Measurements from ENCODE around the gene FOXC2.

Gene FOXC2

GRCh38 chr16:86566601-86566965, at the start of gene FOXC2:
TSS of gene FOXC2 (plus strand) at chr16:86566829. CDS start at chr16:86567336, 507 bp downstream.
- no peak for DNase-seq

GRCh38 chr16:86517033-86517432, 49.6 kb upstream of the FOXC2 start:
- no peak for DNase-seq

GRCh38 chr16:86517652-86518258, 48.9 kb upstream of the FOXC2 start:
- peak in 1 of 2 experiments; percentile 67 for DNase-seq

- DNase-seq, result no peak
These were observed 47.5 kb upstream of the FOXC2 start for GRCh38 chr16:86519007-86519648.

GRCh38 chr16:86519649-86520316, 46.8 kb upstream of the FOXC2 start:
- DNase-seq, result peak in 1 of 2 experiments; percentile 55

- no peak for DNase-seq
These were observed 46.1 kb upstream of the FOXC2 start for GRCh38 chr16:86520317-86521210.

- DNase-seq, result no peak
These were observed 45.1 kb upstream of the FOXC2 start for GRCh38 chr16:86521236-86522197.

GRCh38 chr16:86522634-86523033, 44.0 kb upstream of the FOXC2 start:
- DNase-seq, result no peak

- no peak for DNase-seq
These were observed 43.4 kb upstream of the FOXC2 start for GRCh38 chr16:86523166-86523740.

- no peak for DNase-seq
These were observed 42.6 kb upstream of the FOXC2 start for GRCh38 chr16:86524029-86524428.

- no peak for DNase-seq
These were observed 40.9 kb upstream of the FOXC2 start for GRCh38 chr16:86525696-86526095.

GRCh38 chr16:86527366-86527765, 39.3 kb upstream of the FOXC2 start:
- no peak for DNase-seq

- no peak for DNase-seq
These were observed 38.3 kb upstream of the FOXC2 start for GRCh38 chr16:86528061-86528929.

GRCh38 chr16:86529160-86529559, 37.5 kb upstream of the FOXC2 start:
- DNase-seq, result no peak

GRCh38 chr16:86530251-86531190, 36.1 kb upstream of the FOXC2 start:
- no peak for DNase-seq

GRCh38 chr16:86531191-86531545, 35.5 kb upstream of the FOXC2 start:
- no peak for DNase-seq

- DNase-seq, result no peak
These were observed 34.7 kb upstream of the FOXC2 start for GRCh38 chr16:86531641-86532525.

GRCh38 chr16:86532526-86532815, 34.2 kb upstream of the FOXC2 start:
- no peak for DNase-seq

- DNase-seq, result no peak
These were observed 33.6 kb upstream of the FOXC2 start for GRCh38 chr16:86533076-86533475.
